Left lobe of liver (tissue), 2 donors: Measurements from ENCODE around the gene CASP5. TPM values are rescaled to one million over a fixed set of nuclear protein-coding genes. Genes with fewer than 3 reads are reported as not detected.

Experiments
- ATAC-seq: fragments of 200-7000 bp; cut with Tn5 transposase; one replicate; pipeline ENCODE4 v1.9.1; 2020; ENCODE audit warnings: mild to moderate bottlenecking, moderate library complexity
- DNase-seq: peaks from one replicate; pipeline ENCODE4 v3.0.0-alpha.2; 2020; ENCODE audit warnings: low spot score
- total RNA-seq: library from RNA; stranded (reverse); gene quantifications from one replicate; pipeline ENCODE4 v1.2.1, GENCODE V29; 2021
- donor health status: DM: no; HTN: no; CAD: no; lungs with moderate emphysema.
- donor health status: DM: no; HTN: yes; CAD: no.

CASP5 gene
- total RNA-seq, 1 donor from 2014 or later = not detected

DNA sequence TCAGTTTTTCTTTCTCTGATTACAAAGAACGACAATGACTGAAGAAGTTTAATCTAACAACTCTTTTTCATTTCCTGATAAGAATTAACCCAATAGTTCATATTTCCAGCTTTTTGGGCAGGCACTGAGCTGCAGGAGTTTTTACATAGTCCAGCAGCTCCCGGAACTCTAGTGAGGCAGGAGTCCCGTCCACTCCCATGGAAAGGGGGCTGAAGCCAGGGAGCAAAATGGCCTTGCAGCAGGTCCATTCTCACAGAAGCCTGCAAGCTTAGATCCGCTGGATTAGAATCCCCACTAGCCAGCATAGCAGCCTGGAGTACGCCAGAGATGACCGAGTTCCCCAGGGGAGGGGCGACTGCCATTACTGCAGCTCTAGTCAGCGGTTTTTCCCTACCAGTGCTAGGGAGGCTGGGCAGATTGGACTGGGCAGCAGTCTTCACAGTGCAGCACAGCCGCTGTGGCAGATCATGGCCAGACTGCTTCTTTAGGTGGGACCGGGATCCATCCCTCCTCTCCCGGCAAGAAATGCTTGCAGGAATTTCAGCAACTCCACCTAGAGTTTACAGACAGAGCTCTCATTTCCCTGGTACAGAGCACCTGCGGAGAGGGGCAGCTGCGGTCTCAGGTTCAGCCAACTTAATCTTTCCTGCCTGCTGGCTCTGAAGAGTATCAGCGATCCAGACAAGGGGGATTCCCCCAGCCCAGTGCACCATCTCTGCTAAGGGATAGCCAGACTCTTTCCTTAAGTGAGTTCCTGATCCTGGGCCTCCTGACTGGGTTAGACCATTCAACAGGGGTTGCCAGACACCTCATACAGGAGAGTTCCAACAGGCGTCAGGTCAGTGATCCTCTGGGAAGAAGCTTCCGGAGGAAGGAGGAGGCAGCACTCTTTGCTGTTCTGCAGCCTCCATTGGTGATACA is 53.9 kb downstream of the CASP5 start:
- ATAC-seq = peak; percentile 73
- peak; percentile 52 for DNase-seq

DNA sequence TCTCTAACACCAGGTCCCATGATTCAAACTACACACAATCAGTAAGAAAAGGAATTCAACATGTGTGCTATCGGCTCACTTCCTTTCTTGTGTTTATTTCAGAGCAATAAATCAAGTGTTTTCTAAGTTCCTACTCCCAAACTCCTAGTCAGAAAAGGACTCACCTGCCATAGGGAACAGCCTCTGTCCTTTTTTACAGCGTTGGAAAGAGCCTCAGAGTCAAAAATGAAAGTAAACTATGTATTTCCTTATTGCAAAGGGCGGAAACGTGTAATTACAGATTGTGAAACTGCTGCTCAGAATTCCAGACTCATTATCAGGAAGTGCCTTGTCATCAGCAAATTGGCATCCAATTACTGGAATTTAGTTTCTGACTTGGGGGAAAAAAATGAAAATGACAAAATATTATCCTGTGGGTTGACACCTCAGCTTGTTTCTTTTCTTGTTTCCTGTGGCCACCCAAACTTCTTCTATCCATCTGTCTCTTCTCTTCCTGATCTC is 54.6 kb downstream of the CASP5 start, which contains the start of gene CASP4:
TSS of gene CASP4 (minus strand) at position 220 of the 501 bp plus-strand sequence. CDS start at position 171, 49 bp downstream.
- DNase-seq (no peak), ATAC-seq (peak; percentile 84)

DNA sequence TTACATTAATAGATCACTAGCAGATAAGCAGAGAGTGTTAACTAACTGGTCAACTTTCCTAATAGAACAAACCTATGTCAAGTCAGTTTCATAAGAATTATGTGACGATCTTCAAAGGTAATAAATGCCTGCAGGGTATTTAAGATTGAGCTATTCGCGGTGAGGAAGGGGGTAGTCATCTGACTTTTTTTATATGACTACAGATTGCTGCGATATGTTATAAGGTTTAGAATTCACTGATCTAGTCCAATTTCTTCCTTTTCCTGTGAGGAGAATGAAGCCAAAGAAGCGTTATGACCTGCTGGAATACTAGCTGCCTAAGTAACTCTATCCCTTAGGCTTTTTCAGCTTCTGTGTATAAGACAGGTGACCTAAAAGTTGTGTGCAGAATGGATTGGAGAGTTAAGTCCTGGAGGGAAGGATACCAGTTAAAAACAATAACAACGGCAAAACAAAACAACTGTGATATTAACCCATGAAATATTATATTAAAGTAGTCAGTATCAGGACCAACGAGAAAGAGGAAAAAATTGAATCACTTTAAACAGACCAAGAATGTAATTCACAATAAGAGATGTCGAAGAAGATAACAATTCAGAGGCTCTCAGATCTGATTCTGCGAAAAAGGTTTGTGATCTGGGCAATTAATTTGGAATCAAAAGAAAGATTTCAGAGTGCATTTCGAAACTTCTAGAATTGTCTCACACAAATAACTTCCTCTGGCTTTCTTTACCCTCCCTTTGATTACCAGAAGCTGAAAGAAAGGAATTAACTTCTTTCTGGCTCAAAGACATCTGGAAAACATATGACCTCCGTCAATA is 55.2 kb downstream of the CASP5 start:
- ATAC-seq (peak; percentile 29), DNase-seq (no peak)

DNA sequence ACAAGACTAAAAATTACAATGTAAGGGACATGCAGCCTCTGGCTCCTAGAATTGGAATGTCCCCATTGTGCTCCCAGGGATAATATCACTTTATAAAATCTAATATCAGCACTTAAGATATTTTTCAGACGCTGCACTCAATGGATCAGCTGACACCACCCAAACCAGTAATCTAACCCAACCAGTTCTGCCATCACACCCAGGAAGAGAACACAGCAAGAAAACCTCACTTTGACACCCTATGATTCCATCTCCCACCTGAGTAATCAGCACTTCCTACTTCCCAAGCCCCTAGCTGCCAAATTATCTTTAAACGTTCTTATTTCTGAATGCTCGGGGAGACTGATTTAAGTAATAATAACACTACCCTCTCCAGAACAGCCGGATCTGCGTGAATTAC is 57.2 kb downstream of the CASP5 start:
- DNase-seq (no peak), ATAC-seq (no peak)

DNA sequence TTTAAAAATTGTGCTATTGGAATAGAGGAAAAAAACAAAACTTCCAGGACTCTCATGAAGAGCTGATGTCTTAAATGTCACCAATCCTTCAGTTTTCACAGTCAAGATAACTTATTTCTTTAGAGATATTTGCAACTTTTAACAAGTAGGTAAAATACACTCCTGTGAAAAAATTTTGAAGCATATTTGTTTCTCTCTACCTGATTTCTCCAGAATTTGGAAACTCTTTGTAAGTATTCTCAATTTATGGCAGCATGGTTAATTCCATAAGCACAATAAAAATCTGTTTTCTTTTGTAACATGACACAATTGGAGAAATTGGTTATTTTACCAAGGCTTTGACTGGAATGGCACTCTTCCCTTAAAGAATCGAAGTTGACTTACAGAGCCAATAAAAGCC is 58.7 kb downstream of the CASP5 start:
- ATAC-seq (no peak), DNase-seq (no peak)

DNA sequence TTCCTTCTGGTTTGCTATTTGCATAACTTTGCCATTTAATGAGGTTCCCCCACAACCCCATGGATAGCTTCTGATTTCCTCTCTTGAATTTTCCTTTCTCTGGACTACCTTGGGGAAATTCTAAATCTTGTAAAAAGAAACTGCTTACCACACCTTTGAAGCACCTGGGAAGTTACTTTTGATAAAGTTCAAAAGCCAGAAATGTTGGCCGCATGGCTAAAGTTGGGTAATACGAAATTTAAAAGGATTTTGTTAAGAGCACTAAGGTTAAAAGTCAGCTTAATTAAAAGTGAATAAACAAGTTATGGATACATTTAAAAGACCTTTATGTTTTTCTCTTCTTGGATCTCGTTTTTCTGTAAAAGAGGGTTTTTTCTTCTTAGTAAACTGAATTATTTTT is 60.1 kb downstream of the CASP5 start:
- ATAC-seq (peak; percentile 70), DNase-seq (no peak)

DNA sequence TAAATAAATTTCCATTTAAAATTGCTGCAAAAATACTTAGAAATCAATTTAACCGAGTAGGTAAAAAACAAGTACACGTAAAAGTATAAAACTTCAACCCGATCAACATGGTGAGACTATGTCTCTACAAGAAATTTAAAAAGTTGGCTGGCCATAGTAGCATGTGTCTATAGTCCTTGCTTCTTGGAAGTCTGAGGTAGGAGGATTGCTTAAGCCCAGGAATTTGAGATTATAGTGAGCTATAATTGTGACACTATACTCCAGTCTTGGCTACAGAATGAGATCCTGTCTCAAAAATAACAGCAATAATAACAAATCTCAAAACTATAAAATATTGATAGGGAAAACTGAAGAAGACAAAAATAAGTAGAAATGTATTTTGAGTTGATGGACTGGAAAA is 65.7 kb downstream of the CASP5 start:
- ATAC-seq = no peak
- no peak for DNase-seq

DNA sequence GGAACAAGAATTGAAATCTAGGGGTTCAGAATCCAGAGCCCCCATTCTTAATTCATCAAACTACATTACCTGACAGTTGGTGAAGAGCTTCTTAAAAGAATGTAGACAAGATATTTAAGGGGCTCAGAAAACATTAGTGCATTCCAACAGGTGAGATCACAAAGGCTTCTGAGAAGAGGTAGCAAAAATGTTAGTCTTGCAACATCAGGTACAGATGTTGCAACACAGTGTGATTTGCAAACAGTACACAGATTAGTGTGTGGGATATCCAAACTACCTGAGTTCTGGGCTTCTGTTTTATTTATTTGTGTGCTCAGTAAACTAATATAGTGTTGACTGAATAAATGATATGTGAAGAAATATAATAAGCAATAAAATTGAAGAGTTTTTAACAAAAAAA is 66.4 kb downstream of the CASP5 start:
- ATAC-seq = peak; percentile 96
- no peak for DNase-seq

DNA sequence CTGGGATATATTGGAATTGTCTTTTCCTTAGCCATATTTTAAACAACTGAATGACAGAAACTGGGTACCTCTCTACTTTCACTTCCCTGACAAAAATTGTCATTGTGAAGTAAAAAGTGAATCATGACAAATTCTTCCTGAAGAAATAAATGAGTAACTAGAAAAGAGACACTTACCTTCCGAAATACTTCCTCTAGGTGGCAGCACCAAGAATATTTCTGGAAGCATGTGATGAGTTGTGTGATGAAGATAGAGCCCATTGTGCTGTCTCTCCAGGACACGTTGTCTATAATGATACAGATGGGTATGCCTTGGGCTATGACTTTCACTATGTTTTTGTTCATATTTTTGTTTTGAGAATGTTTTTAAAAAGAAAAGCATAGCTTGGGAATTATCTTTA is 76.1 kb downstream of the CASP5 start:
- no peak for DNase-seq
- ATAC-seq = peak; percentile 90

Other genes starting within 250 kb of the CASP5 start
- not detected for gene CASP12, start 124.7 kb downstream of the CASP5 start, total RNA-seq
- 16.4 TPM for gene CASP4, start 54.6 kb downstream of the CASP5 start, total RNA-seq
- 5.4 TPM for gene CASP1, start 12.0 kb upstream of the CASP5 start, total RNA-seq
- gene CARD16, start 22.2 kb upstream of the CASP5 start, total RNA-seq = 3.9 TPM
- not detected for gene CARD18, start 116.6 kb upstream of the CASP5 start, total RNA-seq